ENCODE measurements around the gene C6orf89. TPM values are rescaled to one million over a fixed set of nuclear protein-coding genes. Genes with fewer than 3 reads are reported as not detected.

C6orf89 gene
- total RNA-seq, 1 donor from 2014 or later: 79.4 TPM

DNA sequence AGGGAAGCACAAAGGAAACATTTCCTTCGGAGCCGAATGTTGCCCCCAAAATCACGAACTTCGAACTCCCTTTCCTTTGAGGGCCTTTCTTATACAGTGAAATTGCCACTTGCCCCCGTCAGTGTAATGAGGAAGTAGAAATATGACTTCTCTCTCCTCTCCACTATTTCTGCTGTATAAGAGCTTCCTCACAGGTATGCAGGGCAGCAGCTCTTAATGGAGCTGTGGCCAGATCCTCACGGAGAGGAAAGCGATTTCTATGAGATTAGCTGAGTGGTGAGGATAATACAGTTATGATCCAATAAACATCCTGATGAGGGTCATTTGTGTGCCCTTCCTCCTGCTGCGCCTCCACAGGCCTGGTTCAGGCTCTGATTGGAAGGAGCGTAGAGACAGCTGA lies 35.7 kb upstream of the C6orf89 start:
- DNase-seq (ENCODE audit: missing footprints) (no peak), ATAC-seq (no peak)
- intact Hi-C loops (cut with DNase I): no loop called here

DNA sequence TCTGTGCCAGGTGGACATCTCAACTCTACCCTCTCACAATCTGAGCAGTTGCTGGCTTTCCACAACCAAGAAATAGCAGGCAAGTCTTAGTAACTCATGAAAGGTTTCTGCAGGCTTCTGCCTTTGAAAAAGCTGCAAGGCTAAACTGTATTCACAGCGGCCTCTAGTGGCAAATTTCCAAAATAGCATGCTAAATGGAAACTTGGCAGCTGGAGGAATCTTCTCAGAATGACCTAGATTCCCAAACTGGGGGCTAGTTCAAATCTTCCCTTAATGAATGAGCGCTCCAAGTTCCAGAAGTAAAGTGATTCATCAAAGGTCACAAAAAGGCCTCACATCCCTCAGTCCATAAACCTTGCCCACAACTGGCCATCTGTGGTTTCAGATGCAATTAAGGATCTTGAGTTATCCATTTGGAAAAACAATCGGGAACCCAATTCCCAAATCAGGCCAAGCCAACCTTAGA lies 34.6 kb upstream of the C6orf89 start:
- DNase-seq (ENCODE audit: missing footprints): no peak
- ATAC-seq: peak; percentile 30
- intact Hi-C loops (cut with DNase I): loop anchor here (1.0 kb wide), 1 partner anchor 85 kb away; no protein-coding TSS in a partner anchor

DNA sequence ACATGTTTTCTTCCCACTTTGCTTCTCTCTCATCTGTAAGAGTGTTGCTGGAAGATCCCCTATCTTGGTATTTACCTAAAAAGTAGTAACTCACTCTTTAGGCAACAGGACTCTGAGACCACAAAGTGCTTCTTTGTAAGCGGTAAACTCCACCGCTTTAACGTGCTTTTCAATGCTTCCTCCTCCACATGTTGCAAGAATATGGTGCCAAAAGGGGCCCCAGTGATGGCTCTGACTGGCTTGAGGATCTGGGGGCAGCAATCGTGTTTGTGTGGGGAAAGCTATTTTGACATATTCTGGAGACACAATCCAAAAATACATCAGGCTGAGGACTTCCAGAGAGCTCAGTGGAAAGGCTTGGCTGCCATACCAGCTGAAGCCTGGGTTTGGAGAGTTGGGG lies 34.1 kb upstream of the C6orf89 start:
- intact Hi-C loops (cut with DNase I): loop anchor here (1.0 kb wide), 1 partner anchor 85 kb away; no protein-coding TSS in a partner anchor
- ATAC-seq (no peak), DNase-seq (ENCODE audit: missing footprints) (no peak)

DNA sequence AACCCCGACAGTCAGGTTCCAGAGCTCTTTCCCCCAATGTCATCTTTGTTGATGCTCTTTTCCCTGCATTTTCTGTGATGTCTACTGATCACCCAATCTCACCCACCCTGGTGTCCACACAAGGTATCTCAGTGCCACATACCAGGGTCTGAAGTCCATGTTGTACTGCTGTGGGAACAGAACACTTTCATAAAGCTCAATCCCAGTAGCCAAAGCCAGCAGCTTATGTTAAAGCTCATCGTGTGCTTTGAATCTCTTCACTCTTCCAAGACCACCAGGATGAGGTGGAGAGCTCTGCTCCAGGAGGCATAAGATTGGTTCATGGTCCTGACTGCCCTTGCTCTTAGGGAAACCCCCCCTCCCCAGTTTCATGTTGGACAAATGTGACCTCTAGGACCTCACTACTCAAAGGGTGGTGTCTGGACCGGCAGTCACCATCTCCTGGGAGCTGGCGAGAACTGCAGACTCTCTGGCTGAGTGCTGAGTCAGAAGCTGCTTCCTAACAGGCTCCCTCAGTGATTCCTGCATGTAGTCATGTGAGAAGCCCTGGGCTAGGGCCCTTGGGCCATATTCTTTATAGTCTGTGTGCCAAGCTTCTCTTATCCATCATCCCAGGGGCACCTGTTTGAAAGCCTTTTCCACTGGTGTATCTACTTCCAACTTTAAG lies 33.1 kb upstream of the C6orf89 start:
- ATAC-seq (no peak), DNase-seq (ENCODE audit: missing footprints) (no peak)
- intact Hi-C loops (cut with DNase I): no loop called here

DNA sequence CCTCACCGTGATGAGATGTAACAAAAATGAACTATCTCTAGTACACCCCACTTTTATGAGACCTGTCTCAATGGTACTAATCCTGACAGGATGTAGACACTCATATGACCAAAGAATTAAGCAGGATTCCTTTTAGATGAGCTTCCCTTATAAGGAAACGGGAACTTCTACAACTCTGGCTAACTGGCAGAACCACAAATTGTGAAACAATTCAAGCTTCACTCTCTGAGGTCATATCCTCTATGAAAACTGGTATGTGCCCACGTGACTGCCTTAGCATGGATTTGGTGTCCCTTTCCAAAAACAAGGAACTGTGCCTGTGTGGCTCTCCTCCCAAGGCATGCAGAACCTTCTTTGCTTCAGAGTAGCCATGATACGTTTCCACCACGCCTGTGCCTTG lies 32.4 kb upstream of the C6orf89 start:
- intact Hi-C loops (cut with DNase I): no loop called here
- DNase-seq (ENCODE audit: missing footprints) (no peak), ATAC-seq (peak; percentile 23)

DNA sequence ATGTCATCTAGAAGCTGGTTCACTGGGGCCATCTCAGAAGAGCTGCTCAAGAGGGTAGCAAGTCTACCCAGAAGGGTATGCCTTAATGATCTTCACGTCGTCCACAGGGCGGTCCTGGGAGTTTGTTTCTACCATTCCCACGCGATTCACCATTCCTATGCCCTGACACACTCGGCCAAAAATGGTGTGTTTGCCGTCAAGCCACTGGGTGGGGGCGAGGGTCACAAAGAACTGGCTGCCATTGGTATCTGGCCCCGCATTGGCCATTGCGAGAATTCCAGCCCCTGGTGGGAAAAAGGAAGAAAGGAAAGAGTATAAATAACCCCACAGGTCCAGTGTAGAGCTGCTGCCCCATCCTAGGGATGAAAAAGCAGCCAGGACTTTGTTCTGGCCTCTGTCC lies 30.0 kb upstream of the C6orf89 start:
- ATAC-seq: no peak
- intact Hi-C loops (cut with DNase I): no loop called here

DNA sequence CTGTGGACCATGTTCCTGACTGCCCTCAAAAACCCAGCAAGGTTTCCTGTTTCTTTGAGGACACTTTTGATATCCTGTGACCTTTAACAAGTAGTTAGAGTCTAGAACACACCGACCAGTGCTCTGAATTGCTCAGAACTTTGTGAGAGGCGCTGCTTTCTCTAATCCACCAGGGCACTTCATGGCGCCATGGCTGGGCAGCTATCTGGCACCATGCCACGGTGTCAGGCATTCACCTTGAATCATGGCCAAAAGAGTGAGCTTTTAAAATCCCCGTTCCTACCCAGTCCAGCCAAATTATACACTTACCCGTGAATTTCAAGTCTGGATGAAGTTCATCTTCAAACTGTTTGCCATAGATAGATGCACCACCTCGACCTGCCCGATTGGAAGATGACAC lies 29.5 kb upstream of the C6orf89 start:
- ATAC-seq: no peak
- DNase-seq (ENCODE audit: missing footprints): no peak
- intact Hi-C loops (cut with DNase I): no loop called here

More for the DNA sequence above, 30.0 kb upstream of the C6orf89 start:
- no peak for DNase-seq (ENCODE audit: missing footprints)

DNA sequence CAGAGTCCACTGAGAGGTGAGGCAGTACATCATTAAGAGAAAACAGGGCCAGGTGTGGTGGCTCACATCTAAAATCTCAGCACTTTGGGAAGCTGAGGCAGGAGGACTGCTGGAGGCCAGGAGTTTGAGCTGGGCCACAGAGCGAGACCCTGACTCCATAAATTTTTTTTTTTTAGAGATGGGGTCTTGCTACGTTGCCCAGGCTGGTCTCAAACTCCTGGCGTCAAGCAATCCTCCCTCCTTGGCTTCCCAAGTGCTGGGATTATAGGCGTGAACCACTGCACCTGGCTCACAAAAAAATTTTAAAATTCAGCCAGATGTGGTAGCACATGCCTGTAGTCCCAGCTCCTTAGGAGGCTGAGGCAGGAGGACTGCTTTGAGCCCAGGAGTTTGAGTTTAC lies 28.4 kb upstream of the C6orf89 start:
- intact Hi-C loops (cut with DNase I): no loop called here
- ATAC-seq: no peak
- DNase-seq (ENCODE audit: missing footprints): no peak

DNA sequence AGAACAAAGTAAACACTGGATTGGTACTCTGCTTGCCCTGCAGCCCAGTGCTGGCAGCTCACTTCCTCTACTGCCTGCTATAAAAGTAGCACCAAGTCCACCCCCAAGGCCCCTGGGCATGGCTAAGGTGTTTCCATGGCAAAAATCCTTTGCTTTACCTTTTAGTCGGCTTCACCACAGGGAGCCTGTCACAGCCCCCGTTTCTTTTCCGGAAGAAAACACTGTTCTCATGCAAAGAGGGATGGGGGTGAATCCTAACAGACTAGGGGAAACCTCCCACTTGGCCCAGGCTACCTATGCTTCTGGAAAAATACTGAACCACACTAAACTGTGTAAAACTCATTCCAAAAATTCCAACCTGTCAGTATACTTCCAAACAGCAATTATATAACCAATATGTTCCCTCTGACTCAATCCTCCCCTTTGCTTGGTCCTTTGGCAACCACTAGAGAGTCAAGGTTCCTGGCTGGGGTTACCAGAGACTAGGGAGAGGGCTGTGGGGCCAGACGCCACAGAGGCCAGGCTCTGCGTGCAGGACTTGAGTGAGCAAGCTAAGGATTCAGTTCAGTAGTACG lies 27.3 kb upstream of the C6orf89 start:
- intact Hi-C loops (cut with DNase I): no loop called here
- ATAC-seq (peak; percentile 67), DNase-seq (ENCODE audit: missing footprints) (no peak)

DNA sequence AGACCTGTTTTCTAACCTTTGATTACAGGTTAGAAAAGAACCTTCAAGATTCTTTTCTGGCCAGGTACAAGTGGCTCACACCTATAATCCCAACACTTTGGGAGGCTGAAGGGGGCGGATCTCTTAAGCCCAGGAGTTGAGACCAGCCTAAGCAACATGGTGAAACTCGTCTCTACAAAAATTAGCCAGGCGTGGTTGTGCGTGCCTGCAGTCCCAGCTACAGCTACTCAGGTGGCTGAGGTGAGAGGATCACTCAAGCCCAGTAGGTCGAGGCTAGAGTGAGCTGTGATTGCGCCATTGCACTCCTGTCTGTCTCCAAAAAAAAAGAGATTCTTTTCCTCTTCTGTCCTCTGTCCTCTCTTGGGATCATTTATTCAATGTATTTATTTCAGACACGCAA lies 25.6 kb upstream of the C6orf89 start:
- no peak for DNase-seq (ENCODE audit: missing footprints)
- ATAC-seq: no peak
- intact Hi-C loops (cut with DNase I): no loop called here

DNA sequence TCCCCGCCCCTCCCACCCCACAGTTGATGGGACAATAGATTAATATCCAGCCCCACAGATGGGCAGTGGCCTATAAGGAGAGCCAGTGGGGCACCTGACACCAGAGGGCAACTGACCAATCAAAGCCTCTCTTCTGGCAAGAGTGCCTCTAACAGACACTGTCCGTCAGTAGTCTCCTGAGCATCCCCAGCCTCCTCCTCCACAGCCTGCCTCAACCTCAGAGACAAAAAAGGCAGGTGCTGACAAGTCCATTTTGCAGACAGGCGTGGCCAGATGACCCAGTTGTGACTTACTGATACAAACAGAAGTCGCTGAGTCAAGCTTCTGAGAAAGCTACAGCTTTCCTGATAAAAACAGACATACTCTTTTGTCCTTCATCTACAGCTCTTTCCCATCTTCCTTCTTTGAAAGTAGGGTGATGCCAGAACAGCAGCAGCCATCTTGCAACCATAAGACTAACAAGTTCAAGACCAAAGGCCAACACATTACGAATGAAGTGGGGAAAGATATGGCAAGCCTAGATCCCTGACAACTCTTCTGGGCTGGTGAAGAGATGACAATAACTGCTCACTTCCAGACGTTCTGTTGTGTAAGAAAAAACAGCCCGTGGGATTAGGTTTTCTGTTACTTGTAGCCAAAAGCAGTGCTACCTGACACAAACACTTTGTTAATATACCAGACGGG lies 23.4 kb upstream of the C6orf89 start:
- no peak for ATAC-seq
- DNase-seq (ENCODE audit: missing footprints): no peak

DNA sequence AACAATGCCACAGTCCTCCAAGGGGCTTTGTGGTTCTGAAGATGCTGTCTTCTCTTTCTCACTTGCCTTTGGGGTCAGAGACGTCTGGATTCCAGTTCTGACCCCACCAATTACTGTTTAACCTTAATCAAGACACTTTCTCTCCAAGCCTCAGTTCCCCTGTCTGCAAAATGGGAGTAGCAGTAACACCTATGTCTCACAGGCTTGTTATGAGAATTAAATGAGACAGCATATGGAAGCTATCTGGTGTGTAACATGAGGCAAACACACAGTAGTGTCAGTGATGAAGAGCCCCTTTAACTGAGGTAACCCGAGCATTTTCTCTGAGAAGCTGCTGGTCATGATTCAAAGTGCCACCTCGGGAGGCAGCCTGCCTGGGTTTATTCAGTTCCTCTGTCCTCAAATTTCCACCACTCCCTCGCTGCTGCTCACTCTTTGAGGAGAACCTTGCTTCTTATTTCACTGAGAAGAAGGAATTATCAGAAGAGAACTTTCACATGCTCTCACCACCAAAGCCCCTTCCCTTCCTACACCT lies 22.8 kb upstream of the C6orf89 start:
- ATAC-seq: no peak
- intact Hi-C loops (cut with DNase I): no loop called here
- no peak for DNase-seq (ENCODE audit: missing footprints)

More for the DNA sequence above, 23.4 kb upstream of the C6orf89 start:
- intact Hi-C loops (cut with DNase I): no loop called here

DNA sequence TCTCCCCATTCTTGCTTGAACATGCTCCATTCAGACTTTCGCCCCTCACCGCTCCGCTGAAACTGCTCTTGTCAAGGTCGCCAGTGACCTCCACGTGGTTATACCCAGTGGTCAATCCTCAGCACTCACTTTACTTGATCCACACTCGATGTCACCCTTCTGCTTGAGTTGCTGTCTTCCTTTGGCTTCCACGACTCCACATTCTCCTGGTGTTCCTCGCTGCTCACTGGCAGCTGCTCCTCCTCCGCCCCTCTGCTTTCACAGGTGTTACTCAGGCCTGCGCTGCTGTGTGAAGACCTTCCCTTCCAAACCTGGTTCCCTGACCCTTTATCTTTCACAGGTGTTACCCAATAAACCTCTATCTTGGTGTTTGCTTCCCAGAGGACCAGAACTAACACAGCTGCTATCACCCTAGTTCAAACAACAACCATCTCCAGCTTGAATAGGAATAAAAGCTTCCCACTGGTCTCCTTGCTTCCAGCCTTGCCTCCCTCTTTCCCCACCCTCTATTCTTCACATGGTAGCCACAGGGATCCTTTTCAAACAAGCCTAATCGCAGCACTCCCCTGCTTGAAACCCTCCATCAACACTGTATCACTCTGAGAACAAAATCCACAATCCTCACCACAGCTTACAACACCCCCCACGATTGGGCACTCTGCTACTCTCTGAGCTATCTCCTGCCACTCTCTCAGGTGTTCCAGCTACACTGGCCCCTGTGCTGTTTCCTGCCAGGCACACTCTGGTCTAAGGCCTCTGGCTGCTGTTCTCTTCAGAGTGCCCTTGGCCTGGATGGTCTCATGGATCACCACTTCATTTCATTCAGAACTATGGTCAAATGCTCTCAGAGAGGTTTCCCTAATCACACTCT lies 21.8 kb upstream of the C6orf89 start:
- intact Hi-C loops (cut with DNase I): no loop called here
- ATAC-seq (peak; percentile 28), DNase-seq (ENCODE audit: missing footprints) (no peak)

DNA sequence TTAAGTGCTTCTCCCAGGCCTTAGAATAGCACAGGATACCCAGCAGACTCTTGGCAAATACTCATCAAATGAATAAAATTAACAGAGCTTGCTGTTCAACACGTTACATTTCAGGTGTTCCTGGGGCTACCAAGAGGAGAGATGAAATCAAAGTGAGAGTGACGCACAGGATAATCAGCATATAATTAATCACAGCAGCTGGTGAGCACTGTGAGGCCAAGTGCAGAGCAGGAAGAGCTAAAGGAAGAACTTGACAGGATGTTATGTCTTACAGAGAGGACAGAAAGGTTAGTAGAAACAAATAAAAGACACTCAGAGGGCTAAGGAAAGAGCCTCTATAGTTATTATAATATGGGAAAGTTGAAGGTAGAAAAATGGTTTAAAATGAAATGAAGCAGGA lies 19.9 kb upstream of the C6orf89 start:
- ATAC-seq (no peak), DNase-seq (ENCODE audit: missing footprints) (no peak)
- intact Hi-C loops (cut with DNase I): no loop called here

DNA sequence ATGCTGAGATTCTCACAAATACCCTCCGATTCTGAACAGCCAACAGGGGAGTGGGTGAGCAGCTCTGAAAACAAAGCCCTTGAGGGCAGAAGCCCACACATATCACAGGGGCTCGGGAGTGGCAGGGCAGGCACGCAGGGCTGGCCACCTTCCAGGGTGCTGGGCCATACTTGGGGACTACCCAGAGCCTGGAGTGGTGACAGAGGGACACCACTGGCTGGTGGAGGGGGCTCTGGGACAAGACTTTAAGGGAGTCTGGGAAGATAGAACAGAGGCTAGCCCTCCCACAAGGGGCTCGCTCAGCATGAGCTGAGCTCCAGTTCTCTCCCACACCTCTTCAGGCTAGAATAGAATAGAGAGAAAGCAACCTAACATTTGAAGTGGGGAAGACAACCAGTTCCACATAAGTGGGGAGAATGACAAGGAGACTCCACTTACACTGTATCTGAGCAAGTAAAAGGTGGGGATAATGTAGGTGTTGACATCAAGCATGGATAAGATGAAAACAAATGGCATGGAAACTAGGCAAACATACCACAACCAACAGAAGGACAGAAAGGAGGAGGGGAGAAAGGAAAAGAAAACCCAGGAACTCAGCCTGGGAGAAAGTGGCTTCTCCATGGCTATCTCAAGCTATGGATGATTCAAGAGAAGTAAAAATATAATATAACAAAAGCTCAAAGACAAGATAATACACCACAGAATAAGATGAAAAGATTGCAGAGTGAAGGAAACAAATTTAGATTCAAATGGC lies 18.1 kb upstream of the C6orf89 start:
- ATAC-seq: peak; percentile 90
- DNase-seq (ENCODE audit: missing footprints): peak; percentile 73

DNA sequence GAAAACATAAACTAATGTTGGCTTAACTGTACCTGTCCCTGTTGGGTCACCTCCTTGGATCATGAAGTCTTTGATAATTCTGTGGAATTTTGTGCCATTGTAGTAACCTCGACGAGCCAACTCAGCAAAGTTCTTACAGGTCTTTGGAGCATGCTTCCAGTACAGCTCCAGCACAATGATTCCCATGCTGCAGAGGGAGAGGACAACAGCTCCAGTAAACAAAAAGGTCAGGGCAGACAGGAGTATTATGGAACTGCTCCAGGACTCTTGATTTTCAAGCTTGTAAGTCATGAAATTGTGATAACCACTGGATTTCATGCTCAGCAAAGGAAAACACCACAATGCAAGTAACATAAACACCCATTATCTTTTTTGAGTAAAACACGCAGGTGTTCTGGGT lies 14.1 kb upstream of the C6orf89 start:
- ATAC-seq (no peak), DNase-seq (ENCODE audit: missing footprints) (no peak)
- intact Hi-C loops (cut with DNase I): loop anchor here (2.0 kb wide), 1 partner anchor 31 kb away; no protein-coding TSS in a partner anchor

More for the DNA sequence above, 18.1 kb upstream of the C6orf89 start:
- intact Hi-C loops (cut with DNase I): loop anchor here (1.0 kb wide), 1 partner anchor 18 kb away; no protein-coding TSS in a partner anchor

DNA sequence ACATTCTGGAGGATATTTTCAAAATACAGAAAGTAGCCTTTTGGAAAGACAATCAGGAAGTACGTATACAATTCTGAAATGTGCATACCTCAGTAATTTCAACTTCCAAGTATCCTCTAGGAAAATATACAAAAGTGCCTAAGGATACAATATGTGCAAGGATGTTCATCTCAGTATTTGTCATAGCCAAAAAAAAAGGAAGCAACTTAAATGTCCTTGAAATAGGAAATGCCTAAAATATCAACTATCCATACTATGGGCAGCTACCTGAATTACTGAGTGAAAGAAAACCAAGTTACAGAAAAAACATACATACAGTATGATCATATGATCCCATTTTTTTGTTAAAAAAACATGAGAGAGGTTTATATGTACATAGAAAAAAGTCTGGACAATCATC lies 12.6 kb upstream of the C6orf89 start:
- intact Hi-C loops (cut with DNase I): no loop called here
- no peak for ATAC-seq
- DNase-seq (ENCODE audit: missing footprints): no peak
